Activated CD8-positive, alpha-beta T cell treated with anti-CD3 and anti-CD28 coated beads, Interleukin-2, amount 10 ng/mL, durations not matched to agents 7 days and 5 days (primary cell): ENCODE results near the gene ST3GAL2. TPM values are rescaled to one million over a fixed set of nuclear protein-coding genes. Genes with fewer than 3 reads are reported as not detected.
"Not testable (repeated sequence)": the region's sequence is repeated elsewhere in the genome, so short reads cannot be mapped to it uniquely, and the experiment has no call there.

ENCODE experiments used
- ATAC-seq: fragments of 150-1000 bp; cut with Tn5 transposase; one replicate; pipeline ENCODE4 v1.10.0; 2021; ENCODE audit warnings: moderate library complexity
- CTCF ChIA-PET: fragments of 350-600 bp; sonication (Branson Sonifier 250); formaldehyde crosslinking; loops from one replicate; lab custom pipeline; 2021; ENCODE audit warnings: antibody characterized with exemption; lab: Charles Lee
- POLR2A ChIA-PET: fragments of 350-600 bp; sonication (Branson Sonifier 250); formaldehyde crosslinking; loops from one replicate; lab custom pipeline; 2021; ENCODE audit warnings: antibody characterized with exemption; lab: Charles Lee
- DNase-seq: peaks from one replicate; pipeline ENCODE4 v3.0.0-alpha.2; 2020
- H3K27ac Mint-ChIP-seq: one replicate; pipeline ENCODE4 v1.8.0; 2021; ENCODE audit warnings: mild to moderate bottlenecking, mixed read lengths
- H3K27me3 Mint-ChIP-seq: one replicate; pipeline ENCODE4 v1.8.0; 2021; ENCODE audit warnings: low read depth, mixed read lengths
- H3K36me3 Mint-ChIP-seq: one replicate; pipeline ENCODE4 v1.8.0; 2021; ENCODE audit warnings: low read depth, mixed read lengths
- H3K4me1 Mint-ChIP-seq: one replicate; pipeline ENCODE4 v1.8.0; 2021; ENCODE audit warnings: low read depth, mixed read lengths
- H3K4me3 Mint-ChIP-seq: one replicate; pipeline ENCODE4 v1.8.0; 2021; ENCODE audit warnings: mild to moderate bottlenecking, mixed read lengths
- H3K9me3 Mint-ChIP-seq: one replicate; pipeline ENCODE4 v1.8.0; 2022; ENCODE audit warnings: mixed read lengths; ENCODE audit not compliant: insufficient read depth
- total RNA-seq, 2 experiments: library from RNA; stranded (reverse); gene quantifications; one replicate each; pipeline ENCODE4 v1.2.3, GENCODE V29; 2021

Gene ST3GAL2
- total RNA-seq, 2 experiments from 2014 or later: 34.1 to 39.0 TPM

- DNase-seq (no peak), ATAC-seq (no peak)
- Mint-ChIP-seq H3K27ac (peak overlapping the region; percentile 39), H3K4me3 (no peak overlapping the region), H3K27me3 (no peaks in the 10 kb centered on the region), H3K9me3 (no peaks in the 10 kb centered on the region), H3K36me3 (peaks cover 29% of the 10 kb centered on the region), H3K4me1 (peaks cover 50% of the 10 kb centered on the region)
- ChIA-PET POLR2A (interaction anchor here (1.1 kb wide), 1 partner anchor 27 kb away, joined by 3 read pairs; no protein-coding TSS in a partner anchor), CTCF (interaction anchor here (0.9 to 2.3 kb wide), 3 partner anchors 10 to 27 kb away, joined by 5 to 7 read pairs (median 5); no protein-coding TSS in a partner anchor)
Observed at GRCh38 chr16:70407811-70408274, 31.1 kb downstream of the ST3GAL2 start.

DNA sequence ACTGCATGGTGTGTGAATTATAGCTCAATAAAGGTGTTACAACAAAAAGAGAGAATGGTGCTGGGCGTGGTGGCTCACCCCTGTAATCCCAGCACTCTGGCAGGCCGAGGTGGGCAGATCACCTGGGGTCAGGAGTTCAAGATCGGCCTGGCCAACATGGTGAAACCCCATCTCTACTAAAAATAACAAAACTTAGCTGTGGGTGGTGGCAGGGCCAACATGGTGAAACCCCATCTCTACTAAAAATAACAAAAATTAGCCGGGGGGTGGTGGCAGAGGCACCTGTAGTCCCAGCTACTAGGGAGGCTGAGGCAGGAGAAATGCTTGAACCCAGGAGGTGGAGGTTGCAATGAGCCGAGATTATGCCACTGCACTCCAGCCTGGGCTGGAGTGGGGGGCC lies 32.8 kb downstream of the ST3GAL2 start:
- POLR2A ChIA-PET: interaction anchor here (1.0 to 1.2 kb wide), 2 partner anchors 11 to 25 kb away, joined by 3 to 4 read pairs; no protein-coding TSS in a partner anchor
- ATAC-seq: not testable (repeated sequence)
- peaks cover 20% of the 10 kb centered on the region for H3K36me3 Mint-ChIP-seq

GRCh38 chr16:70402916-70403659 lies 35.8 kb downstream of the ST3GAL2 start:
- Mint-ChIP-seq H3K27ac (peak overlapping the region; percentile 7), H3K4me1 (peaks cover 47% of the 10 kb centered on the region), H3K4me3 (no peak overlapping the region), H3K36me3 (peaks cover 20% of the 10 kb centered on the region), H3K9me3 (no peaks in the 10 kb centered on the region), H3K27me3 (no peaks in the 10 kb centered on the region)
- DNase-seq: no peak
- no peak for ATAC-seq
- ChIA-PET POLR2A (interaction anchor here (0.7 to 1.4 kb wide), 4 partner anchors 22 to 56 kb away, joined by 3 to 6 read pairs (median 4); partner anchors contain the start of gene DDX19A), CTCF (interaction anchor here (1.1 to 1.4 kb wide), 2 partner anchors 9 to 56 kb away, joined by 4 to 10 read pairs; partner anchors contain the start of gene DDX19A)

More for the DNA sequence above, 32.8 kb downstream of the ST3GAL2 start:
- CTCF ChIA-PET: interaction anchor here (1.2 kb wide), 1 partner anchor 11 kb away, joined by 3 read pairs; no protein-coding TSS in a partner anchor
- H3K27ac Mint-ChIP-seq: peak overlapping the region; percentile 41
- not testable (repeated sequence) for H3K27me3 Mint-ChIP-seq, H3K9me3 Mint-ChIP-seq, DNase-seq, H3K4me3 Mint-ChIP-seq
- H3K4me1 Mint-ChIP-seq: peaks cover 57% of the 10 kb centered on the region

GRCh38 chr16:70399951-70400350 lies 38.9 kb downstream of the ST3GAL2 start:
- peaks cover 10% of the 10 kb centered on the region for H3K36me3 Mint-ChIP-seq
- no peak overlapping the region for H3K4me3 Mint-ChIP-seq
- no peaks in the 10 kb centered on the region for H3K27me3 Mint-ChIP-seq
- POLR2A ChIA-PET: interaction anchor here (0.9 to 1.2 kb wide), 2 partner anchors 18 to 94 kb away, joined by 3 read pairs; no protein-coding TSS in a partner anchor
- DNase-seq: no peak
- H3K27ac Mint-ChIP-seq: no peak overlapping the region
- CTCF ChIA-PET: interaction anchor here (1.1 kb wide), 1 partner anchor 16 kb away, joined by 3 read pairs; no protein-coding TSS in a partner anchor
- H3K9me3 Mint-ChIP-seq: no peaks in the 10 kb centered on the region
- peaks cover 37% of the 10 kb centered on the region for H3K4me1 Mint-ChIP-seq
- no peak for ATAC-seq

GRCh38 chr16:70399381-70399780 lies 39.5 kb downstream of the ST3GAL2 start:
- Mint-ChIP-seq H3K4me3 (no peak overlapping the region), H3K9me3 (no peaks in the 10 kb centered on the region), H3K27me3 (no peaks in the 10 kb centered on the region), H3K36me3 (peaks cover 9% of the 10 kb centered on the region), H3K27ac (no peak overlapping the region), H3K4me1 (peaks cover 31% of the 10 kb centered on the region)
- no peak for ATAC-seq
- ChIA-PET POLR2A (interaction anchor here (0.9 kb wide), 1 partner anchor 94 kb away, joined by 3 read pairs; no protein-coding TSS in a partner anchor), CTCF (interaction anchor here (1.0 to 1.1 kb wide), 2 partner anchors 9 to 16 kb away, joined by 3 read pairs; no protein-coding TSS in a partner anchor)
- DNase-seq: no peak

GRCh38 chr16:70398177-70398743 lies 40.6 kb downstream of the ST3GAL2 start:
- Mint-ChIP-seq H3K27ac (no peak overlapping the region), H3K4me1 (peaks cover 21% of the 10 kb centered on the region), H3K9me3 (no peaks in the 10 kb centered on the region), H3K27me3 (no peaks in the 10 kb centered on the region), H3K4me3 (no peak overlapping the region), H3K36me3 (peaks cover 4% of the 10 kb centered on the region)
- POLR2A ChIA-PET: no interaction called here
- CTCF ChIA-PET: no interaction called here
- DNase-seq (no peak), ATAC-seq (no peak)

- ChIA-PET POLR2A (interaction anchor here (0.6 kb wide), 1 partner anchor 87 kb away, joined by 3 read pairs; no protein-coding TSS in a partner anchor), CTCF (interaction anchor here (0.8 to 1.6 kb wide), 3 partner anchors 15 to 60 kb away, joined by 3 to 5 read pairs (median 5); no protein-coding TSS in a partner anchor)
- H3K4me3 Mint-ChIP-seq: no peak overlapping the region
- H3K27me3 Mint-ChIP-seq: no peaks in the 10 kb centered on the region
- H3K27ac Mint-ChIP-seq: no peak overlapping the region
- peaks cover 11% of the 10 kb centered on the region for H3K4me1 Mint-ChIP-seq
- no peaks in the 10 kb centered on the region for H3K9me3 Mint-ChIP-seq
- no peak for DNase-seq
- ATAC-seq: no peak
- H3K36me3 Mint-ChIP-seq: peaks cover 4% of the 10 kb centered on the region
Observed at GRCh38 chr16:70396246-70396904, 42.5 kb downstream of the ST3GAL2 start.

- ChIA-PET POLR2A (no interaction called here), CTCF (interaction anchor here (1.3 to 2.4 kb wide), 7 partner anchors 8 to 114 kb away, joined by 4 to 13 read pairs (median 7); partner anchors contain the start of gene ST3GAL2)
- Mint-ChIP-seq H3K36me3 (peaks cover 4% of the 10 kb centered on the region), H3K27me3 (no peaks in the 10 kb centered on the region), H3K4me3 (no peak overlapping the region), H3K9me3 (no peaks in the 10 kb centered on the region), H3K27ac (no peak overlapping the region), H3K4me1 (peaks cover 14% of the 10 kb centered on the region)
- ATAC-seq (peak; percentile 77), DNase-seq (peak; percentile 73)
Observed at GRCh38 chr16:70395345-70395901, 43.5 kb downstream of the ST3GAL2 start.

DNA sequence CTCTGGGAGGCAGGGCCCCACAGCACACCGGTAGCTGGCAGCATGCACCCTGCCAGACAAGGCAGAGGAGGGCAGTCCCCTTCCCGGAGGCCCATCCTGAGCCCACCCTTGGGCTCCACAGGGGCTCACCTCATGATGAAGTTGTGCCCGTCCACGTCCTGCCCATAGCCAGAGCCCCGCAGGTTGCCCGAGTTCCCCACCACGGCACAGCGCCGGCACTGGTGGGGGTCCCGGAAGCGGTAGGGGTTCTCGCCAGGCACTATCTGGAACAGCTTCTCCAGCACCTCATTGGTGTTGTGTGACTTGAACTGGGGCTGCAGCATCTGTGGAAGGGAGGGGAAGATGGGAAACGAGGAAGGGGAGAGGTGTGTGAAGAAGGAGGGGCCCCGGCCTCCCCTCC lies 44.0 kb downstream of the ST3GAL2 start:
- H3K27ac Mint-ChIP-seq: no peak overlapping the region
- CTCF ChIA-PET: interaction anchor here (0.9 to 2.4 kb wide), 12 partner anchors 9 to 114 kb away, joined by 3 to 13 read pairs (median 5); partner anchors contain the start of gene ST3GAL2
- DNase-seq: no peak
- ATAC-seq: no peak
- peaks cover 12% of the 10 kb centered on the region for H3K4me1 Mint-ChIP-seq
- no peaks in the 10 kb centered on the region for H3K9me3 Mint-ChIP-seq
- no peak overlapping the region for H3K4me3 Mint-ChIP-seq
- POLR2A ChIA-PET: no interaction called here
- peaks cover 4% of the 10 kb centered on the region for H3K36me3 Mint-ChIP-seq
- H3K27me3 Mint-ChIP-seq: no peaks in the 10 kb centered on the region

DNA sequence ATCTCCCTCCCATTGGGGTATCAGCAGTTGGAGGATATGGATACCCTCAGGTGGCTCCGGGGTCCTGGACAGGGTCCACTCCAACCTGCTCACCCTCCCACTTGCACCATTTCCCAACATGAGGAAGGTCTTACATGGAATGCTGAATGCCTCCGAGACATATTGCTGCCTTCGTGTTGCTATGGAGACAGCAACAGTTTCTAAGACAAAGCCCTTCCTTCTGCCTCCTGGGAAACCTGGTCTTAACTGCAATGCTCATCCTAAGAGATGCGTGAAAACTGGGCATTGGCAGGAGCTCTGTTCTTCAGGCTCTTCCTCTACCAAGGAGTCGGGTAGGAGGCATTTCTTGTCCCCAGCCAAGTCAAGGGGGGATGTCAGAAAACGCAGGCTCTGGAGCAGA lies 45.2 kb downstream of the ST3GAL2 start:
- no peaks in the 10 kb centered on the region for H3K27me3 Mint-ChIP-seq
- ChIA-PET CTCF (interaction anchor here (0.9 to 2.4 kb wide), 11 partner anchors 10 to 124 kb away, joined by 3 to 13 read pairs (median 5); partner anchors contain the start of gene ST3GAL2), POLR2A (interaction anchor here (1.3 to 3.3 kb wide), 3 partner anchors 12 to 34 kb away, joined by 3 to 13 read pairs (median 5); no protein-coding TSS in a partner anchor)
- no peak overlapping the region for H3K27ac Mint-ChIP-seq
- no peak for ATAC-seq
- H3K4me3 Mint-ChIP-seq: no peak overlapping the region
- DNase-seq: no peak
- peaks cover 12% of the 10 kb centered on the region for H3K4me1 Mint-ChIP-seq
- H3K36me3 Mint-ChIP-seq: peaks cover 4% of the 10 kb centered on the region
- H3K9me3 Mint-ChIP-seq: no peaks in the 10 kb centered on the region
